G401 (cell line): Measurements from ENCODE around the gene SLC31A1. TPM values are rescaled to one million over a fixed set of nuclear protein-coding genes. Genes with fewer than 3 reads are reported as not detected.
"Not testable (repeated sequence)": the region's sequence is repeated elsewhere in the genome, so short reads cannot be mapped to it uniquely, and the experiment has no call there.

Source experiments
- DNase-seq: peaks from one replicate; pipeline ENCODE4 v3.0.0-alpha.2; 2015; ENCODE audit warnings: low spot score
- in situ Hi-C: cut with HindIII; loops from 2 replicates; pipeline ENCODE4 v1.10.0; 2016; ENCODE audit warnings: low sequenced_read_pairs, mixed read lengths
- total RNA-seq: library from RNA; depleted of rRNA; stranded (reverse); fragments of >200 nt; shearing (Covaris generic); gene quantifications from 2 replicates; pipeline ENCODE4 v1.2.3, GENCODE V29; 2014

The SLC31A1 gene
- total RNA-seq, 1 experiment from 2014 or later, result 24.5 TPM

DNA sequence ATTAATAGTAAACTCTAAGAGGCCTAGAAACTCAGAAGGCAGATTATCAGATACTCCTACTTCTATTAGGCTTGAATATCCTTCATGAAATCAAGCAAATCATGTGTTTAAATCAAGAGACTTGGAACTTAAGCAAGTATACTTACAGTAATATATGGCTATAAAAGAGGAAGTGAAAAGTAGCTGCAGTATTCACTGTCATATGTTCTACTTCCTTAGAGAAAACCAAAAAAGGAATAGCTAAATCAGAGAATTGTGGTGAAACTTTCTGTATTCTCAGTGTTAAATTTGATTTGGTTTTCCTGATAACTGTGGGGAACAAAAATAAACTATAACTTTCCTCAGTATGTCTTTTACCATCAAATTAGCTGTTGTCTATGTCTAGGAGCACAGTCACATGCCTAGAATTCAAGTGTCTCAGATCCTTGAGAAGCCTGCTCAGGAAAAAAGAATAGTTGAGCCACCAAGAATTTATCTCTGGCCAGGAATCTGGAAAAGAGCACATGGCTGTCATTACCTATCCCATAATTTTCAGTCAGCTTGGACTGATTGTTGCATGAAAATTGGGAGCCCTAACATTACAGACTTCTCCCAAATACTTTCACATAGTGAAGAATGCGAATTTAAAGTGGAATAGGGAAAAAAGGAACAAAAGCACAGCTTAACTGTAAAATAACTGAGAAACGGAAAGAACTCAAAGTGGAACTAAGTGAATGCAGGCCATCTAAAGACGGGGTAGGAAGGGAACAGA is 2.0 kb upstream of the SLC31A1 start:
- in situ Hi-C loops, result no loop called here
- DNase-seq, result no peak

GRCh38 chr9:113219969-113220368 is 1.4 kb upstream of the SLC31A1 start:
- in situ Hi-C loops, result no loop called here
- DNase-seq, result no peak

- in situ Hi-C loops, result no loop called here
- DNase-seq, result no peak
Measured at GRCh38 chr9:113220467-113221002, 809 bp upstream of the SLC31A1 start.

GRCh38 chr9:113221800-113222481 is 597 bp downstream of the SLC31A1 start:
- in situ Hi-C loops, result no loop called here
- no peak for DNase-seq

GRCh38 chr9:113222482-113222841 is 1.1 kb downstream of the SLC31A1 start:
- in situ Hi-C loops, result no loop called here
- DNase-seq, result no peak

GRCh38 chr9:113223963-113224362 is 2.6 kb downstream of the SLC31A1 start:
- no peak for DNase-seq
- in situ Hi-C loops, result no loop called here

DNA sequence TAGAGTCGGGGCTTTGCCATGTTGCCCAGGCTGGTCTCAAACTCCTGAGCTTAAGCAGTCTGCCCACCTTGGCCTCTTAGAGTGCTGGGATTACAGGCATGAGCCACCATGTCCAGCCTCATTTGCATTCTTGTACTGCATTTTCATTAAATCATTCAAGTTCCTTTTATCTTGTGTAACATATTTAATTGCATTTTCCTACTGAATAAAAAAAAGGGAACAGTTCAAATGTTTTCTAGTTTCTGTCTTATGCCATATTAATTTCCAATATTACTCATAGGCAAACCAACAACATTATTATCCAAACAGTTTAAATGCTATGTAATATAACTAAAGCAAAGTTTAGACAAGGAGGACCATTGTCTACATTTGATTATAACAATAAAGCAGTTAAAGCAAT is 6.1 kb downstream of the SLC31A1 start:
- in situ Hi-C loops, result no loop called here
- DNase-seq, result no peak

- in situ Hi-C loops, result no loop called here
Measured at GRCh38 chr9:113228130-113228665, 6.9 kb downstream of the SLC31A1 start.

GRCh38 chr9:113231701-113232100 is 10.4 kb downstream of the SLC31A1 start:
- in situ Hi-C loops, result no loop called here
- no peak for DNase-seq

More at GRCh38 chr9:113228130-113228665, 6.9 kb downstream of the SLC31A1 start:
- no peak for DNase-seq

DNA sequence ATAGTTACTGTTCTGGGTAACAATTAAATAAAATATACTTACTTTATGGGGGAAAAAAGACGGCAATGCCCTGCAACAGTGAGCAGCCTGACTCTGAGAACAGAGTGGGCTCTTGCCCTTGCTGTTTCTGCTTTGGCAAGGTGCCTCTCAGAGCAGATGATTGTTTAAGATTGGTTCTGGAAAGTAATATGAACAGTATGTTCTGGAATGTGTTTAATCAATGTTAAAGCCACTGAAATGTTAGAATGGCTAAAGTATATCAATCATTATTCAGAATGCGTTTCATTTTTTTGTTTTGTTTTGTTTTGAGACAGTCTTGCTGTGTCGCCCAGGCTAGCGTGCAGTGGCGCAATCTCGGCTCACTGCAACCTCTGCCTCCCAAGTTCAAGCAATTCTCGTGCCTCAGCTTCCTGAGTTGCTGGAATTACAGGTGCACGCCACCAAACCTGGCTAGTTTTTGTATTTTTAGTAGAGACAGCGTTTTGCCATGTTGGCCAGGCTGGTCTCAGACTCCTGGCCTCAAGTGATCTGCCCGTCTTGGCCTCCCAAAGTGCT is 14.4 kb downstream of the SLC31A1 start:
- DNase-seq, in situ Hi-C loops: not testable (repeated sequence)

- in situ Hi-C loops, result no loop called here
- no peak for DNase-seq
Measured at GRCh38 chr9:113237026-113237425, 15.7 kb downstream of the SLC31A1 start.

DNA sequence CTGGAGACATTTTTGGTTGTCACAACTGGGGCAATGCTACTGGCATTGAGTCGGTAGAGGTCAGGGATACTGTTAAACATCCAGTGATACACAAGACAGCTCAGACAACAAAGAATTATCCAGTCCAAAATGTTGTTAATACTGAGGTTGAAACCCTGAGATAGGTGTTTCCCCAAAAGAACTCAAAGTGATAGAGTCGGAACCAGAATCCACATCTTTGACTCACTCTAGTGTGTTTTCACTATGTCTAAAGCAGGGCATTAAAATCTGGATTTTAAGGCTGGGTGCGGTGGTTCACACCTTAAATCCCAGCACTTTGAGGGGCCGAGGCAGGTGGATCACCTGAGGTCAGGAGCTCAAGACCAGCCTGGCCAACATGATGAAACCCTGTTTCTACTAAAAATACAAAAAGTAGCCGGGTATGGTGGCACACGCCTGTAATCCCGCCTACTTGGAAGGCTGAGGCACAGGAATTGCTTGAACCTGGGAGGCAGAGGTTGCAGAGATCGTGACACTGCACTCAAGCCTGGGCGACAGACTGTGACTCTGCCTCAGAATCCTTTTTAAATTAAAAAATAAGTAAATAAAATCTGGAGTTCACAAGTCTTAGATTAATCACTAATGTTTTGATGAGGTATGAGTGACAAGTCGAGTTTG is 17.0 kb downstream of the SLC31A1 start:
- DNase-seq, result no peak
- in situ Hi-C loops, result no loop called here

GRCh38 chr9:113238859-113239232 is 17.5 kb downstream of the SLC31A1 start:
- in situ Hi-C loops, result no loop called here
- DNase-seq, result no peak

DNA sequence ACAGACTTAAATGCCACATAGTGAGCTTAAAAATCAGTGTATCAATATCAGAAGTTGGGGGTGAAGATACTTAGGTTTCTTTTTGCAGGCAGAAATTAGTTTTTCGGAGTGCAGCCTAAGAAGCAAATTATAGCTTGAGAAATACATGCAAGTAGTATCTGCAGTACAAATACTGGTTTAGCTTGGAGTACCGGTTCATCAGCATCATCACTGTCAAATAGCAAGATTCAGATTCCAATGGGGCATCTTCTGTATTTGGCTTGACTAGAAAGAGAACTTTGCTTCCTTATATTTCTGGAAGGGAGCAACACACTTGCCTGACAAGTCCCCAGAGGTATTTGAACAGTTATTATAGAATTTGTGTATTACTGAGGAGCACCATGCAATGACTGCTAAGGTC is 19.8 kb downstream of the SLC31A1 start:
- no peak for DNase-seq
- in situ Hi-C loops, result no loop called here

DNA sequence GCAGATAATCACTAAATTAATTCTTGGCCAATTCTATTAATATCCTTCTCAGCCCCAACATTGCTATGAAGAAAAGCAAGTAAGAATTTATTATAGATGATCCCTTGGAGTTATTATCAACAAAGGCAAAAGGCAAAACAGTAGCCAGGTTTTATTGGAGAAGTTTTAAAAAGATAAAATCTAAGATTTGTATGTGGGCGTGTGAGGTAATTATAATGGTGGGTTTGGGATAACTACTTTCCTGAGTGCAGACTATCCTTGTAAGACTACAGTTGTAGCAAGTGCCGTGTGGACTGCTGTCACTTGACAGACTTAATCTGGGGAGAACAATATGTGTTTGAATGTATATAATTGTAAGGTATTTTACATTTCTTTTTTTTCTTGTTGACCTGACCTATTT is 23.2 kb downstream of the SLC31A1 start:
- in situ Hi-C loops, result no loop called here
- no peak for DNase-seq

GRCh38 chr9:113245894-113246293 is 24.6 kb downstream of the SLC31A1 start:
- DNase-seq, result no peak
- in situ Hi-C loops, result no loop called here

DNA sequence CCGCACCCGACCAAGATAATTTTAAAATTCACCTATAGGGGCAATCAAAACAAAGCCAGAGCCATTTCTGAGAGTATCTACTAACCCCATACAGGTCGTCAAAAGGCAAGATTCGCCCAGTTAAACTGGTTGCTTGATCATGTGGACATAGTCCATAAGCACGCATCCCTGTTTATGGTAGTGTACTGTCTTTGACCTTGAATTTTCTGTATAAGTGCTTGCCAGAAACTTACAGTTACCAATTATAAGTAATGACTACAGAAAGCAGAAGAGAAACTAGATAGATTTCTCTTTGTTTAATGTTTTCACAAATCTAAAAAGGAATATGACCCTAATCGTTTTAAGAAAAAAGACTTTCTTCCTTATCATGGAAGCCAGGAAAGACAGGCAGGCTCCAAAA is 25.6 kb downstream of the SLC31A1 start:
- in situ Hi-C loops, result no loop called here

GRCh38 chr9:113247640-113248039 is 26.3 kb downstream of the SLC31A1 start:
- in situ Hi-C loops, result no loop called here
- no peak for DNase-seq

More for the DNA sequence above, 25.6 kb downstream of the SLC31A1 start:
- no peak for DNase-seq

DNA sequence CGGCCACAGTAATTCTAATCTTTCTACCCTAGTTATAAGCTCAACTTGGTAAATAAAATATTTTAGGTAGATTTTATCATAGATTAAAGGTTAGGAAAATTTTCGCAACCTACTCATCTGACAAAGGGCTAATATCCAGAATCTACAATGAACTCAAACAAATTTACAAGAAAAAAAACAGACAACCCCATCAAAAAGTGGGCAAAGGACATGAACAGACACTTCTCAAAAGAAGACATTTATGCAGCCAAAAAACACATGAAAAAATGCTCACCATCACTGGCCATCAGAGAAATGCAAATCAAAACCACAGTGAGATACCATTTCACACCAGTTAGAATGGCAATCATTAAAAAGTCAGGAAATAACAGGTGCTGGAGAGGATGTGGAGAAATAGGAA is 28.3 kb downstream of the SLC31A1 start:
- DNase-seq, in situ Hi-C loops: not testable (repeated sequence)

- DNase-seq, result no peak
- in situ Hi-C loops, result no loop called here
Measured at GRCh38 chr9:113250807-113251206, 29.5 kb downstream of the SLC31A1 start.
